GM21737 (cell line): ENCODE data around the gene ITCH.
A peak's percentile ranks its signal among the peaks of the same experiment; 100 is the strongest.
"Not testable (repeated sequence)": the region's sequence is repeated elsewhere in the genome, so short reads cannot be mapped to it uniquely, and the experiment has no call there.

Source experiments
- ATAC-seq: cut with Tn5 transposase; IDR thresholded peaks from one replicate; pipeline ENCODE4 v1.9.1; 2021; ENCODE audit warnings: mild to moderate bottlenecking, moderate library complexity; ENCODE audit not compliant: unreplicated experiment

ITCH gene

GRCh38 chr20:34343458-34344211 is 19.4 kb upstream of the ITCH start:
- ATAC-seq = no peak

DNA sequence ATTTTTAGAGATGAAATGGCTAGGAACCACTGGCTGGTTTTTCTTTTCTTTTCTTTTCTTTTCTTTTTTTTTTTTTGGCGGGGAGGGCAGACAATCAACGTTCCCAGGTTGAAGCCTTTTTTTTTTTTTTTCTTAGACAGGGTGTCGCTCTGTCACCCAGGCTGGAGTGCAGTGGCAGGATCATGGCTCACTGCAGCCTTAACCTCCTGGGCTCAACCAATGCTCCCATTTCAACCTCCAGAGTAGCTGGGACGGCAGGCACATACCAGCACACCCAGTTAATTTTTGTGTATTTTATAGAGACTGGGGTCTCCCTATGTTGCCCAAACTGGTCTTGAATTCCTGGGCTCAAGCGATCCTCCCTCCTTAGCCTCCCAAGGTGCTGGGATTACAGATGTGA is 18.8 kb upstream of the ITCH start:
- no peak for ATAC-seq

DNA sequence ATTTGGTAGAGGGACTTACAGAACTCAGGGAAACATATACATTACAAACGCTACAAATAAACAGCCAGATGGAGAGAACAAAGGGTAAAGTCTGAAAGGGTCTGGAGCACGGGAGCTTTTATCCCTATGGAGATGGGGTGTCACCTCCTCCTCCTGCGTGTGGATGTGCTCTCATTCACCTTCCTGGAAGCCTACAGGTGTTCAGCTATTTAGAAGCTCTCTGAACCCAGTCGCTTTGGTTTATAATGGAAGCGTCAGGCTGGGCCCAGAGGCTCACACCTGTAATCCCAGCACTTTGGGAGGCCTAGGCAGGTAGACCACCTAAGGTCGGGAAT is 17.7 kb upstream of the ITCH start:
- ATAC-seq = no peak

GRCh38 chr20:34345839-34346532 is 17.1 kb upstream of the ITCH start:
- ATAC-seq = not testable (repeated sequence)

DNA sequence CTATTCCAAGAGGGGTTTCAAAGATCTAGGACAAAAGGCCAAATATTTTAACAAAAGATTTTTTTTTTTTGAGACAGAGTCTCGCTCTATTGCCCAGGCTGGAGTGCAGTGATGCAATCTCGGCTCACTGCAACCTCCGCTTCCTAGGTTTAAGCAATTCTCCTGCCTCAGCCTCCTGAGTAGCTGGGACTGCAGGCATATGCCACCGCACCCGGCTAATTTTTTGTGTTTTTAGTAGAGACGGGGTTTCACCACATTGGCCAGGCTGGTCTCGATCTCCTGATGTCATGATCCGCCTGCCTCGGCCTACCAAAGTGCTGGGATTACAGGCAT is 16.6 kb upstream of the ITCH start:
- not testable (repeated sequence) for ATAC-seq

DNA sequence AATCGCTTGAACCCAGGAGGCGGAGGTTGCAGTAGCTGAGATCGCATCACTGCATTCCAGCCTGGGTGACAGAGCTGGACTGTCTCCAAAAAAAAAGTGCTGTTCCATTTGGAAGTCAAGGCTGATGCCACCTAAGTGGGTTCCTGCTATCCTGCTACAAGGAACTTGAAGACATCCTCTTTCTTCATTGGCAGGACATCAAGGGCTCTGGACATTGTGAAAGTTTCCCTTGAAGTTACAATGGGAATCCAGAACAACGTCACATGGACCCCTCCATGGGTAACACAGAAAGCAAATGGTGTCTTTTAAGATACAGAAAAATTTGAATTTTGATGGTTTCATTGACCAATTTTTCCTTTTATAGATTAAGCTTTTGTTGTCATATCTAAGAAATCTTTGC is 15.5 kb upstream of the ITCH start:
- no peak for ATAC-seq

GRCh38 chr20:34350095-34350494 is 13.0 kb upstream of the ITCH start:
- ATAC-seq = no peak

GRCh38 chr20:34353467-34353866 is 9.6 kb upstream of the ITCH start:
- not testable (repeated sequence) for ATAC-seq

DNA sequence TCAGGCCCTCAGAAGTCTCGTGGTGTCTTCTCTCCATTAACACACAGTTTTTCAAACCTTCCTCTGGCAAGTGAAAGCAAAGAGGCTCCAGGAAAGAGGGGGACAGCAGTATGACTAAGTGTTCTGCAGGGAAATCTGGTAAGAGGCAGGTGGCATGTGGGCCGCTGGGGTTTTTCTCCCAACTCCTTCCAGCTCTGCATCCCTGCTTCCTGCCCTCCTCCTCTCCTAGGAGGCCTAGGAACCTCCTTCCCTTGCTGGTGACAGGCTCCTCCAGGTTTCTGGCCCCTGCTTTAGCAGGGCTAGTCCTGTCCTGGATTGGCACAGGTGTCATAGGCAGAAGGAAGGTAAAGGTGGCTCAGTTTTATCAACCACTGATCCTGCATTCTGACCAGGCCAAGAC is 7.6 kb upstream of the ITCH start:
- no peak for ATAC-seq

- ATAC-seq = not testable (repeated sequence)
Measured at GRCh38 chr20:34359729-34360128, 3.3 kb upstream of the ITCH start.

DNA sequence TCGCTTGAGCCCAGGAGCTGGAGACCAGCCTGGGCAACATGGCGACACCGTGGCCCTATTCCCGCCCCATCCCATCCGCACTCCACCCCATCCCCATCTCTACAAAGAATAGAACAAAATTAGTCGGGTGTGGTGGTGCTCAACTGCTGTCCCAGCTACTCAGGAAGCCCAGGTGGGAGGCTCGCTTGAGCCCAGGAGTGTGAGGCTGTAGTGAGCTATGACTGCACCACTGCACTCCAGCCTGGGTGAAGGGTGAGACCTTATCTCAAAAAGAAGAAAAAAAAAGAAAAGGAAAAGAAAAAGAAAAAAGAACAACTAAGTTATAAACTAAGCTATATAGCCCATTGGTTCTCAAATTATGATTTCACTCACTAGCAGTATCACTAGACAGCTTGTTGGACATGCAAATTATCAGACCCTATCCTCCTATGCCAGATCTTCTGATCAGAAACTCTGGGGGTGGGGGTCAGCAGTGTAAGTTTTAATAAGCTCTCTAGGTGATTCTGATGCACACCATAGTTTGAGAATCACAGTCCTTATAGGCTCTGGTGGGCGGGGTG is 491 bp upstream of the ITCH start:
- ATAC-seq = no peak

DNA sequence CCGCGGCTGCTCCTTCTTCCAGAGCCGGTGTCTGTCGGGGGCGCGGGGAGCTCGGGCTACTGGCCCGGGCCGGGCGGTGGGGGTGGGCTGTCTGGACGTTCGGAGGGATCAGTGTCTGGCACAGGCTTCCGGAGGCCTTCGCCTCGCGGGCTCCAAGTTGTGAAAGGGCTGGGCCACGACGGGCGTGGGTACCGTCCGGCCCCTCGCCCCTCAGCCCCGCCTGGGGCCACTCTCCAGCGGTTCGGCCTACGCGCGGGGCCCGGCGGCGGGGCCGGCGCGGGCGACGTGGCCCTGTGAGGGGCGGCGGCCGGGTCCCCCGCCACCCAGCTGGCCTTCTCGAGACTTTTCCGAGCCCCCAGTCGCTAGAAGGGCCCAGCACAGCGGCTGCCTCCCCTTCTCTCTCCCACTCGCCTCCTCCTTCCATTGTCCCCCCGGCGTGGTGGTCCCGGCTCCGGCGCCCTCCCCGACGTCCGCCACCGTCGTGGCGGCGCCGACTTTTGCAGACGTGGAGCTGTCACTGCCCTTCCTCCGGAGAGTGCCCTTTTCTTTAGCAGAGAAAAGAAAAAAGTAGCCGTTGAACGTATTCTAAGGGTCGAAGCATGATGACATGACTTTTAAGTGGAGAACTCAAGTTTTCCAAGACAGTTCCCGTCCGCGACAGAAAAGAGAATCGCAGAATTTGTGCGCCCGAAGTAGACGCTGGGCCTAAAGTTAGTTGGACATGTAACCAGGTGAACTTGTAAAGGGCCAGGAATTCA is 571 bp downstream of the ITCH start:
- peak; percentile 38 for ATAC-seq

DNA sequence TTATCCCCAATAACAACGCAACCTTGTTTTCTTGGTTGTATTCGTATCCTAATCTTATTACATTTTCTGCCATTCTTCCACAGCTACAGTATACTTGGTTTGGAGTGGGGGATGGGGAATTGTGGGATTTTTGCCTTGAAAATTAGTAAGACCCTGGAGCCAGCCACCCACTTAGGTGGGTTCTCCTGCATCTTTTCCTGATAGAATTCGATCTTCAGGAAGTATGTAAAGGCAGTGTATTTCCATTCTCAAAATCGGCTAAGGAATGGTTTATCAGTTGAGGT is 1.1 kb downstream of the ITCH start:
- no peak for ATAC-seq

DNA sequence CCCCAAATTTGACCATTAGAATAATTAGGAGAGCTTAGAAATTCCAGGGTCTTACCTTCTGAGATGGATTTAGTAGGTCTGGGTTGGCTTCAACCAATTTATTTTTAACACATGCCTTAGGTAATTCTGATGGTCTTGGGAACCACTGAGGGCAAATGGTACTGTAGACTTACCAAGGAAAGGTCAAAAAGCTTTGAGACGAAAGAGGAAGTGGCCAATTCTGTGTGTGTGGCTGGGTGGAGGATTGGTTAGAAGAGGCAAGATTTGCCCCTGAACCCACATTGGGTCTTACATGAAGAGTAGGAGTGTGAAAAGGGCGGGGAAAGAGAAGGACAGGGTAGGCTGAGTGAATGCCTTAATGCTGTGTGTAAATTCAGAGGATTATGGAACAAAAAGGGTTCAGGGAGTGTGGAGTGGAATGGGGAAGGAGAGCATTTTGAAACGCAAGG is 2.7 kb downstream of the ITCH start:
- no peak for ATAC-seq

- no peak for ATAC-seq
Measured at GRCh38 chr20:34367155-34367554, 4.1 kb downstream of the ITCH start.

GRCh38 chr20:34367911-34368310 is 4.8 kb downstream of the ITCH start:
- ATAC-seq = not testable (repeated sequence)

GRCh38 chr20:34368547-34368946 is 5.5 kb downstream of the ITCH start:
- ATAC-seq = no peak

GRCh38 chr20:34369265-34369664 is 6.2 kb downstream of the ITCH start:
- no peak for ATAC-seq

DNA sequence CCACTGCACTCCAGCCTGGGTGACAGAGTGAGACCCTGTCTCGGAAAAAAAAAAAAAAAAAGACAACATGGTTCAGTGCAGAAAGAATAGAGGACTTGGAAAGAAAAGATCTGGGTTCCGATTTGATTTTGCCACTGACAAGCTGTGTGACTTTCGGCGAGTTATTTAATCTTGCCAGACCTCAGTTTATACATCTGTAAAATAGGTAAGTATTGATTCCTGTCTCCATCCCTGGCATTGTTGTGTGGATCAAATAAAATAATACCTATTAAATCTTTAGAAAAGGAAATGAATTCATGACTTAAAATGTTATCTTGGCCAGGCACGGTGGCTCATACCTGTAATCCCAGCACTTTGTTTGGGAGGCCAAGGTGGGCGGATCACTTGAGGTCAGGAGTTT is 7.0 kb downstream of the ITCH start:
- no peak for ATAC-seq

DNA sequence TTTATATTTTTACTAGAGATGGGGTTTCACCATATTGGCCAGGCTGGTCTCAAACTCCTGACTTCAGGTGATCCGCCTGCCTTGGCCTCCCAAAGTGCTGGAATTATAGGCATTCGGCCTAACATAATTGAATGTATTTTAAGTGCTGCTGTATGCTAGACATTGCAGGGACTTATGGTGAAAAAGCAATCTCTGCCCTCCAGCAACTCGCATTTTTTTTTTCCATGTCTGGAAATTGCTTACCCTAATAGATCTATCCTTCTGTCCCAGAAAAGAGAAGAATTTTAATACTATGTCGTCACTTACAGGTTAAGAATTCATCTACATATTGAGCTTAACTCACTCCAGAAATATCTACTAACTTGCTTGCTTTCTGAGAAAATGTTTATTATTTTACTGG is 10.4 kb downstream of the ITCH start:
- ATAC-seq = no peak

DNA sequence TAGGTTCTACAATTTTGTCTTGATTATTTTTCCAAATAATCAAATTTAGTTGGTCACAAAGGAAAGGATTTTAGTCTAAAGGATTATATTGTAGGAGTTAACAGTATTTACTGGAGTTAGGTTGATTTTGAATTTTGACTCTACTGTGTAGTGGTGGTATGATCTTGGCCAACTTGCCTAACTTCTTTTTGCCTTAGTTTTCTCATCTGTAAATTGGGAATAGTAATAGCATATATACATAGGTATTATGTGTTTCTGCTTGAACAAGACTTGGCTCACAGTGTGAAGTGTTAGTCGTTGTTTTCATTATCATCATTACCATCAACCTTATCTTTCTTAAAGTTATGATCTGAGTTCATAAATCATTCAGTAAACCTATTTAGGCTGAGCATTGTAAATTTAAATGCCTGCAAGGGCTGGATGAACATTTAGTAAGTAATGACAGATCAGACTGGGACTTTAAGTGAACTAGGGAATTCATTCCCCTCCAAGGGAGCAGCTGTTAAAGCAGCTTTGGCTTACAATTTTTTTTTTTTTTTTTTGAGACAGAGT is 11.2 kb downstream of the ITCH start:
- ATAC-seq = no peak

GRCh38 chr20:34375977-34376430 is 12.9 kb downstream of the ITCH start:
- ATAC-seq = no peak
